NCI-H526 treated with DMSO at 0.1 percent for 48 hours (cell line): ENCODE measurements around the gene THBS4.

Experiments
- DNase-seq: peaks from one replicate; lab custom pipeline; 2025; lab: John Stamatoyannopoulos, UW

The THBS4 gene

DNA sequence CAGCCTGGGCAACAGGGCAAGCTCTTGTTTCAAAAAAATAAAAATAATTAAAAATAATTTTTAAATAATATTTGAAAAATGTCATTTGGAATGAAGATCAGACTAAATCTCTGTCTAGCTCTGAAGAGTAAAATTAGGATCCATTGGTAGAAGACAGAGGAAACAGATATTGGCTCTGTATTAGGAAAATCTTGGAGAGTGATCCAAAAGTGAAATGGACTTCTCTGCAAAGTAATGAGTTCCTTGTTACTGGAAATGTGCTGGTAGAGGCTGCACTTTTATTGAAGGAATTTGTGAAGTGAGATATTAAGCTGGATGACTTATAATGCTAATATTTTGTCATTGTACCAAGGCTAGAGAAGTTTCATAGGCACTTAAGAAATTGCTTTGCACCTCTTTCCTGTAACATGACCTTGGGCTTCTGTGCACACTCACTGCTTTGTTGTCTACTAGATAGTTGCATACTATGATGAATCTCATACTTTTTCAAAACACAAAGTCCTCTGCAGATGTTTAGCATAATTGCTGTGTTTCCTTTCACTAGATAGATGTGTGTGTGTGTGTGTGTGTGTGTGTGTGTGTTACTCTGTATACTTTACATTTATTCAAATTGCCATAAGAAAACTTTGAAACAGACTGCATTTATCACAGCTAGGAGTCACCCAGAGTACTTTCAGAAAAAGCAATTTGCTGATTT is 13.1 kb downstream of the THBS4 start:
- no peak for DNase-seq

DNA sequence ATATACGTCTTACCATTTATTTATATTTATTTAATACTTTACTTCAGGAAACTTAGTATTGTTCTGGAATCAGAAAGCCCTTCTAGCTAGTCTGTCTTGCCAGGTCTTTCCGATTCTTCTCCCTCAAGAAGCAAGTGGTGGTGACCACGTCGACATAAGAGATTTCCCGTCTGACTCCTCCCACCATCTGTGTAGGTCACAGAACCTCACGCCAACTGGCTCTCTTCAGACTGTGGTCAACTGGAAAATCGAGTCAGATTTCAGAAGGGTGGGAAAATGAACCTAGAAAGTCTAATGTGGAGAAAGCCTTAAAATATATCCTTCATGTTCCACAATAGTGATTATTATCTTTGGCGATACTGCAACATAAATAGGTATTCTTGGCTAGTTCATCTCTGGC is 17.3 kb downstream of the THBS4 start:
- no peak for DNase-seq

DNA sequence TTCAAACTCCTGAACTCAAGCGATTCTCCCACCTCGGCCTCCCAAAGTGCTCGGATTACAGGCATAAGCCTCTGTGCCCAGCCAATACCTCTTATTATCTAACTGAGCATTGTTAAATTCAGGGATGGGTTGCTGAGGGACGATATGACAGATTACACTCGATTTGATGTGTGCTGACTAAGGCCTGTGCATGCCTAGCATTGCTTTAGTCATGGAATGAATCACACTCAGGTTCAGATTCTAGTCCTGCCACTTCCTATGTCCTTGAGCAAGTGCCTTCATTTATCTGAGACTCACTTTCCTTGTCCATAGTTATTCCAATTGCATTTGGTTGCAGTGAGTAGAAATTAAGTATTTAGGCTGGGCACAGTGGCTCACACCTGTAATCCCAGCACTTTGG is 19.5 kb downstream of the THBS4 start:
- DNase-seq, result no peak

DNA sequence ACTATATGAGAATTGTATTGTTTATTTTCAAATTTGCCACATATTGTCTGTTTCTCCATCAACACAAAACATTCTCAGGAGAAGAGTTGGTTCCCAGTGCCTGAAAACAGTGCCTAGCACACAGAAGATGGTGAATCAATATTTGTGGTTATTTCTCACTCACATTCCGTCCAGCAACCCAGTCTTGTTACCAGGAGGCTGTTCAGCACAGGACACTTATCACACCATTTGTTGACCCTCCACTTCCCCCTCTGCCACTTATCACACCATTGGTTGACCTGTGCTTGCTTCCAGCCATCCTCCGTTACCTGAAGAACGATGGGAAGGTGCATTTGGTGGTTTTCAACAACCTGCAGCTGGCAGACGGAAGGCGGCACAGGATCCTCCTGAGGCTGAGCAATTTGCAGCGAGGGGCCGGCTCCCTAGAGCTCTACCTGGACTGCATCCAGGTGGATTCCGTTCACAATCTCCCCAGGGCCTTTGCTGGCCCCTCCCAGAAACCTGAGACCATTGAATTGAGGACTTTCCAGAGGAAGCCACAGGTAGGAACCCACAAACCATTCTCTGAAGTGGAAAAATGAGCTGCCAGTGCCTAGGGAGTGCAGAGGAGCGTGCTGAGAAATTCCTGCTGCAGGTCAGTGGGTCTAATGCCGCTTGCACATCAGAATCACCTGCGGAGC is 20.5 kb downstream of the THBS4 start:
- no peak for DNase-seq

DNA sequence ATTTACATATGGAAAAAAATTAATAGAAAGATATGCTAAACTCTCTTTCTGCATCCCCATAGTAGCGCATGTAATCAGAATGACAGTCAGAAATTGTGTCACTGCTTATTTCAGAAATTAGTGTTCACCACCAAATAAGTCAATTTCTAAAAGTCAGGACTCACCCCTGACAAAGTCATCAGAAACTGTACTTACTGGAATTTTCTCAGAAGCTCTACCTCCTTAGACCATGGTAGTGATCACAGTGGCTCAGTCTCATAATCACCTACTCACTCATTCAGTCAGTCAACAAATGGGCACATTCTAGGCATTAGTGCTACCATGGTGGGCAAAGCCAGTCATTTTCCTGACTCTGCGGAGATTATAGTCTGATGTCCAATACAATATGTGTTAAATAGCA is 22.0 kb downstream of the THBS4 start:
- DNase-seq, result no peak

DNA sequence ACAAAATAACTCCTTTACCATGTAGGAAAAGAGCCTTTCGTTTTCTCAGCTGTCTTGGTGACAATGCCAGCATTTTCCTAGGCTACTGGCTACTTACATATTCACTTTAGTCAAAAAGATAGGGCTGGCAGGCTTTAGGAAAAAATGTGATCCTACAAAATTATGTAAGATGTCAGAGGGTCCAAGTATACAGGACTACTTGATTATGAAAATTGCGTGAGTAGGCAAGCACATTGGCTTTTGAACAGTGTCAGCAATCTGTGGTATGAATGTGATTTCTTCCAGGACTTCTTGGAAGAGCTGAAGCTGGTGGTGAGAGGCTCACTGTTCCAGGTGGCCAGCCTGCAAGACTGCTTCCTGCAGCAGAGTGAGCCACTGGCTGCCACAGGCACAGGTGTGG is 22.8 kb downstream of the THBS4 start:
- no peak for DNase-seq

DNA sequence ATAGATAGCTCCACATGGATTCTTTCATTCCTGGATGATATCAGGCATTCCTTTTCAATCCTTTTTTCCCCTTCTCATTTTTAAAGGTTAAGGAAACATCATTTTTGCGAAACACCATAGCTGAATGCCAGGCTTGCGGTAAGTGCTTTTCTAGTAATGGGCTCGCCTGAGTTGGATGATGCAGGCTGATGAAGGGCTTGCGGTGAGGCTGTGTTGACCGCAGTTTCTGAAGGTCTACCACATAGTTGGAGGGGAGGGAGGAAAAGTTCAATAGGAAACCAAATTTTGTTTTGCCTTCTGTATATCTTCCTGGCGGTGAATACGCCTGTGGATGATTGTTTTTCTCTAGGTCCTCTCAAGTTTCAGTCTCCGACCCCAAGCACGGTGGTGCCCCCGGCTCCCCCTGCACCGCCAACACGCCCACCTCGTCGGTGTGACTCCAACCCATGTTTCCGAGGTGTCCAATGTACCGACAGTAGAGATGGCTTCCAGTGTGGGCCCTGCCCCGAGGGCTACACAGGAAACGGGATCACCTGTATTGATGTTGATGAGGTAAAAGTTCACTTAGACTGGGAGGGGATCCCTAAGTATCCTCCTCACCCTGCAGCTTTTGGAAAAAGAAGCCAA is 24.3 kb downstream of the THBS4 start:
- DNase-seq, result no peak

DNA sequence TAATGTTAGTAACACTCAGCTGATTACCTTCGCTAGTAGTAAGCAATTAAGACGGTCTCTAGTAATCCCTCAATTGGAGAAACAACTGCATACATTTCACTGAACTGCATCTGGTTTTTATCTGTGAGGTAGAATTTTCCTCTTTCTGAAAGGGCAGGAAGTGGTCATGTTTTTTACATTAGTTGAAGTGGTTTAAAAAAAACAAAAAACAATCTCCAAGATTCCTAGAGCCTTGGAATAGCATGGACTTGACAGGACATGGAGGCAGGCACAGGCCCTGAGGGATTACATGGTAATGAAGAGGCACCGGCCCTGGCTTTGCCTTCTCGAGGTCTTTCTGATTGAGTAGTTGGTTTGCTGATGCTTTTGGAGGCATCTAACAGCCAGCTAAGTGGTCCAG is 25.8 kb downstream of the THBS4 start:
- no peak for DNase-seq

DNA sequence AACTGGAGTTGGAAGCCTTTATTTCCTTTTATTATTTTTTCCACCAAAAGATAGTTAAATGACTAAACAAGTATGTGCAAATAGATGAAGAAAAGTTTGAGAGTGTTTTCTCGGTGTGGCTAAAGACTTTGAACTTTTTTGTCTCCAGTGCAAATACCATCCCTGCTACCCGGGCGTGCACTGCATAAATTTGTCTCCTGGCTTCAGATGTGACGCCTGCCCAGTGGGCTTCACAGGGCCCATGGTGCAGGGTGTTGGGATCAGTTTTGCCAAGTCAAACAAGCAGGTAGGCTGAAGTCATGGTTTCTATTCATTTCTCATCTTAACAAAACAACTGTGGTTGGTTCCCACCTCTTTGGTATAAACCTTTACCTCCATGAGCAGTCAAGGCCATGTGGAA is 26.4 kb downstream of the THBS4 start:
- no peak for DNase-seq

DNA sequence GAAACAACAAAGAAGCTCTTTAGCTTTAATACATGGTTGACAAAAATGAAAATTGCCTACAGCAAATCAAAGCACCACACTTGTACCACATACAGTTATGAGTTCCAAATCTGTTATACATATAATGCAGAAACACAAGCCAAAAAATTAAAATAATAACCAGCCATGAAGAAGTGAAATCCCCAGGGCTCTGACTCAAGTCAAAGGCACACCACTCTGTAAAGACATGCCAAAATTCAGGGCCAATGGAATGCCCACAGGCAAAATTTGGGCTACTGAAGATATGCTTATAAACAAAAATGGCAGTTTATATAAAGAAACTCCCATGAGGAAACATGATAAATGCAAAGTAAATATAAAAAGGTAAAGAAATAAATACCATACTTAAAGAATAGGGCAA is 29.0 kb downstream of the THBS4 start:
- no peak for DNase-seq

DNA sequence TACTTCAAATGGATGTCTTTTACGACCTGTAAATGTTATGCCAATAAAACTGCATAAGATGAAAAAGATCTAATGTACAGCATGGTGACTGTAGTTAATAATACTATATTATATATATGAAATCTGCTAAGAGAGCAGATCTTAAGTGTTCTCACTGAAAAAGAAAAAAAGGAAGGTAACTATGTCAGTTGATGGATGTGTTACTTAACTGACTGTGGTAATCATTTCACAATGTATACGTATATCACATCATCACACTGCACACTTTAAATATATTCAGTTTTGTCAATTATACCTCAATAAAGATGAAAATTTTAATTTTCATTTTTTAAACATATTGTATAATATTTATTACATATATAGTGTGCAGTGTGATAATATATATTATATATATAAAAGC is 31.9 kb downstream of the THBS4 start:
- no peak for DNase-seq

DNA sequence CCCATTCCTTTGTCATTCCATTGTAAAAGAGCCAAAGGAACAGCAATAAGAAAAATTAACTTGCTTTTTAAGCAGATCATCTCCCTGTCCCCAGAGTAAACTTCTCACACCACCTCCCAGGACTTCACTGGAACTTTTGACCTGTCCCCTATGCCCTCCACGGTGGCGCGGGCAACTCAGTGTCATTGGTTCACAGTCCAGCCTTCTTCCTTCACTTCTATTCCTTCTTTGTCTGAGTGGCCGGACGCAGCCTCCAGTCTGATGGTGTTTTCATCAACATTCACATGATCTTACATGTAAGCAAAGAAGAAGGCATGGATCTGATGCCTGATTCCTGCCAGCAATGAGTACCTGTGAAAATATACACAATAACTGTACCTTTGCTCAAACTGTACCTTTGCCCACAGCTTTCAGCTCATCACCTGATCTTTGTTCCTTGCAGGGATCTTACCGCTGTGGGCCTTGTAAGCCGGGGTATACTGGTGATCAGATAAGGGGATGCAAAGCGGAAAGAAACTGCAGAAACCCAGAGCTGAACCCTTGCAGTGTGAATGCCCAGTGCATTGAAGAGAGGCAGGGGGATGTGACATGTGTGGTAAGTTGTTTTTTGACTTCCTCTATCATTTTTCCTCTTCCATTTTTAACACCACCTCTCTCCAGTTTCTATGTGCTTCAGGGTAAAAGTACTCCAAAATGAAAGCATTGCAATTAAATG is 32.5 kb downstream of the THBS4 start:
- no peak for DNase-seq

DNA sequence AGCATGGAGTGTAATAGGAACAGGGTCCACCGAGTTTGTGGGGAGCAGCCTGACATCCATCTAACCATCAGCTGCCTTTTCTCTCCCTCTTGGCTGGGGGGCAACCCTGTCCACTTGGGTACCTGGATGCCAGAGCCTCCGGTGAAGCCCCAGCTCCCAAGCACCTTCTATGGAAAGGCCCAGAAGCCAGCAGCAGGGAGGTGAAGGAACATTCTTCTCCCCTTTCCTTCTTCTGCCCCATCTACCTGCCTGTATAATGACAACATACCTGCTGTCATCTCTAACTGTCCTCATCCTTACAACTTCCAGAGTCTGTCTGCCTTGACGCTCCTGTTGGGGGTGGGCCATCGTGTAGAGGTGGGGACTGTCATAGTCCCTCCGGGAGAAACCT is 33.1 kb downstream of the THBS4 start:
- DNase-seq, result no peak

DNA sequence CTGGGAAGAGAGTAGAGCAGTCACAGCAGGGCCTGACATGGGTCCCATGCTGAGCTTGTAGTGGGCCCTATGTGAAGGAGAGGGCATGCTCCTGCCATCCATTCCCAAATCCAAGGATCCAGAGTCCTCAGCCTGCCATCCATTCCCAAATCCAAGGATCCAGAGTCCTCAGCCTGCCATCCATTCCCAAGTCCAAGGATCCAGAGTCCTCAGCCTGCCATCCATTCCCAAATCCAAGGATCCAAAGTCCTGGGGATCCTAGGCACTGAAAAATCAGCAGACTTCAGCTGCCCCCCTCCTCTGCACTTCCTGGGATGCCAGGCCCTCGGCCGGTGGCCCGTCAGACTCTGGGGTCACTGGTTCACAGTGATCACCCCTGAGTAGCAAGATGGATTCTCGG is 33.6 kb downstream of the THBS4 start:
- DNase-seq, result no peak

DNA sequence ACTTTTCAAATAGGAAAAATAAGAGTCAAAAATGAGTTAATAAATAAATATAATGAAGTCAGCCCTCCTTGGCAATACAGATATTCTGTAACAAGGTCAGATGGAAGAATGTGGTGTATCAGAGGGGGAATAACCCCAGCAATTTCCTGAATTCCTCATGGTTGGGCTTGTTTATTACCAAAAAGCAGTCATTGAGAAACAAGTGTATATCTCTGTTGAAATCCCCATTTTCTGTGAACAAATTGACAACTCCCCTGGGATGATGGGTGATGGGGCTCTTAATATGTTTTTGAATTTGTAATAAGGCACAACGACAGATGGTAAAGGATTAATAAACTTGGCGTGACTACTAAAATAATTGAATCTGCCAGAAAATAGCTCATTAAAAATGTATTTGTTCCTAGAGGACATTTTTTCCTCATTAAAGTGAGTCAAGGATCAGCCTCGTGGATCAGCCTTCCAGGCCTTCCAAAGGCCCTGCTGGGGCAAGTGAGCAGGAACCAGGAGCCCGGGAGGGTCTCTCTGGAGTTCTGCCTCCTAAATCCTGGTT is 34.2 kb downstream of the THBS4 start:
- DNase-seq, result no peak

DNA sequence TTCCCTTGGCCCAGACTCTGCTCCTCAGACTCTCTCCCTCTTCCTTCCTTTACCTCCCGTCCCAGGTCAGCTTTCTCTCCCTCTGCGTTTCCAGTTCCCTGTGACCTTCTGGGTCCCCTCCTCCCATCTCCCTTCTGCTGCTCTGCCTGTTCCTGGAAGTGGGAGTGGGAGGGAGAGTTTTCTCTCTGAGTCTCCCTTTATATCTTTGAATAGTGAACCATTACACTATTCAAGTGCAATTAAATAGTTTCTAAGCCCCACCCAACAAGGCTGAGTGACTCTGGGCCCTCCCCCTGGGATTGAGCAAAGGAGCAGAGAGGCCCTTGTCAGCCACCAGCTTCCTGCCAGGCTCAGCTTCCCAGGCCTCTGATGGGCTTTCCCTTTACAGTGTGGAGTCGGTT is 34.8 kb downstream of the THBS4 start:
- DNase-seq, result no peak

DNA sequence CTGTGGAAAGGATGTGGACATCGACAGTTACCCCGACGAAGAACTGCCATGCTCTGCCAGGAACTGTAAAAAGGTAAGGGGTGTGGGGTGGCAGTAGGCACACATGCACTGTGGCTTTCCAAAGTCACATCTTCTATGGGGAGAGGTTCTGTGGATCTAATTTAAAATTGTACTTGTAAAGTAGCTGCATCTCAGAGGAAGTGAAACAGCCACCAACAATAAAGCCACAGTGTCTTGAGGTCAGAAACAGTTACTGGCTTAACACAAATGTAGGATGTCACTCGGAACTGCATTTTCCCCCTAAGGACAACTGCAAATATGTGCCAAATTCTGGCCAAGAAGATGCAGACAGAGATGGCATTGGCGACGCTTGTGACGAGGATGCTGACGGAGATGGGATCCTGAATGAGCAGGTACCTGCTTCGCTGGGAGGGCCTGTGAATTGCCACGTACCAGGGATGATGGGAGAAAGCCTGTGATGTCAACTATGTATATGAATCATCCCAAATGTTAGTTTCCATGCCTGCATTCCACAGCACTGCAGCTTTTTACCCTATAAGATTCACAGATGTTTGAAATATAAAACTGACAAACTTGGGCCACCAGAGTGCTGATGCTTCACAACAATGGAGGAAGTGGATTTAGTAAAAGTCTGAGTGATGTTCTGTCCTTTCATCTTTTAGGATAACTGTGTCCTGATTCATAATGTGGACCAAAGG is 35.3 kb downstream of the THBS4 start:
- no peak for DNase-seq

DNA sequence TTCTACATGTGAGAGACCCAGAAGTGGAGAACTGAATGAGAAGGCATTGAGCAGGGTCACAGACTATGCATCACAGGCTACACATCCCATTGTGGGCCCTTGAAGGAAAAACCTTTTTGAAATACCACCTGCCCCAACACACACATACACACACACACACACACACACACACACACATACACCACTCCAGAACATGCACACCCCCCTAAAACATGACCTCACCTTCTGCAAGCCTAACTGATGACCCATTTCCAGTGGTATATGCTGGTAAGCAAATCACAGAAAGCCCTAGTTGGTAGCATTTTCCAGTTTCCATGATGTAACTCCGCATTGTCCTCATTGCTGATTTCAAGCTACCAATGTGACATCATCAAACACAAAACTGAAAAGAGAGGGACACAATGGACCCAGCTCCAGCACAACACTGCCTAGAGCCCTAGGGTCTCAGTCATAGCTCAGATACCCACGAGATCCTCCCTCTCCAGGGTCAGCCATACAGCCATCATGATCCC is 36.4 kb downstream of the THBS4 start:
- no peak for DNase-seq

DNA sequence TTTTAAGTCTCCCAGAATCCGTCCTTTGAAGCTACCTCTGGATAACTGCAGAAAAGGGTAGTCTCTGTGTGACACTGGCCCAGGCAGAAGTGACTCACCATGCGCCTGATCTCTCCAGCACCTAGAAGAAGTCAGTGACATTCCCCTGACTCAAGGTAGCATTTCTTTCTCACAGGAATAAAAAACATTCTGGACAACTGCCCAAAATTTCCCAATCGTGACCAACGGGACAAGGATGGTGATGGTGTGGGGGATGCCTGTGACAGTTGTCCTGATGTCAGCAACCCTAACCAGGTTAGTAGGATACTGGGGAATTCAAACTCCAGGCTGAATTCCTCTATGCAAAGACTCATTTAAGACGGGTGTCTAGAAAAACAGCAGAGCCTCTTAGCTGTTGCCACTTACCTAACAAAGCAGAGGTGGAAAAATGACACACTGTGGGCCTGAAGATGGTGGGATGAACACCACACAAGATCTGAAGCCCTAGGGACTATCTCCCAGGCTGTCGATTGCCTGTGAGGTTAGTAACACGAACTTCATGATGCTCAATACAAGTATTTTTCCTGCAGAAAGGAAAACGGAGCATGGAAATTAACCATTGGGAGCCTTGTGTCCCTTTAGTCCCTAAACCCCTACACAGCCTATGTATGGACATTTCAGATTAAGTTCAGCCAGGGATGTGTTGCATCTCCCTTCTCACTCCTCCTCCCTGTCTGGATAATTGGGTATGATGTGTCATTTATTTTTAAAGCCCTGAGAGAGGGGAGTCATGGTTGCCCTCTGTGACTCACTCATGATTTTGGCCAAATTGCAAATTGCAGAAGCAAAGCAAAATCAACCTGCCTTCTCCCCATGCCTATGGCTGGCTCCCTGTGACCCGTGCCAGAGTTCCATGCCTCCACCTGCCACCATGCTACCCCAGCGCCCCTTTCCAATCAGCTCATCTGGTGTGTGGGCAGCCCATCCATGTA is 37.2 kb downstream of the THBS4 start:
- DNase-seq, result no peak
